ENCODE measurements around the gene CLMP.

Gene CLMP

DNA sequence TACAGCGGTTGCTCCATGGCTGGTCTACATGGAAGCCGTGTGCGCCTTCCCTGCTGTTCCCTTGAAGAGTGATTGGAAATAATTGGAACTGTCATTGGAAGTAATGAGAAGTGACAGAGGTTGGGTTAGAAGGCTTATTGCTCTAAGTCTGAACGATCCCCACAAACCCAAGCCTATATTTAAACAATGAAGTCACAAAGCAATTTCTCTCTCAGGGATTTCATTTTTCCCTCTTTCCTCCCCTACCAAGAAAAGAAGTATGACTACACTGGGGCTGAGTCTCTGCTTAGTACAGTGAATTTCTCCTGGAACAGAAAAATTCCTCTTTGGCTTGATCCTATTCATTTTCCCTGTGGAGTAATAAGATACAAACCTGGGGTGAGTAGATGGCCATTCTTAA, 7.8 kb downstream of the CLMP start:
- TF ChIP-seq Cebpa-rat (IDR thresholded peaks at IDR 0.05) = no peak
- Histone ChIP-seq H3K4me1 (peaks cover 0 to 9% (median 6%) of the 10 kb centered on the region in 10 experiments; a peak in 11 of 20 replicates), H3K4me3 (no peak overlapping the region), H3K9ac (no peak overlapping the region), H3K27me3 (peaks cover 7 to 46% (median 26%) of the 10 kb centered on the region in 11 experiments; a peak in 20 of 22 replicates), H4K20me1 (no peaks in the 10 kb centered on the region), H3K27ac (no peak overlapping the region), H3K9me3 (replicated peaks in 1 of 11) (no peaks in the 10 kb centered on the region), H3K4me2 (no peak overlapping the region), H3K36me3 (no peaks in the 10 kb centered on the region)

DNA sequence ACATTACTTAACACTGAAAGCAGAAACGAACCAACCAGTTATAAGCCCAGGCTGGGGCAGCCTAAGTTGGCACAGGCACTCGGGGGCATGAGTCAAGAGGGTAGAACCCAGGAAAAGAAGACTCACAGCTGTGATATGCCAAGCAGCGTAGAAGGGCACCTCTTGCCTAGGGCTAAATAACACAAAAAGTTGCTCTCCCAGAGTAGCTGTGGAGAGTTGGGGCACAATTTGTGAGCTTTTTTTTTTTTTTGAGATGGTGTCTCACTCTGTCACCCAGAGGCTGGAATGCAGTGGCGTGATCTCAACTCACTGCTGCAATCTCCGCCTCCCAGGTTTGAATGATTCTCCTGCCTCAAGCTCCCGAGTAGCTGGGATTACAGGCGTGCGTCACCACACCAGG, 8.8 kb downstream of the CLMP start:
- peaks cover 0 to 9% (median 6%) of the 10 kb centered on the region in 10 experiments; a peak in 11 of 20 replicates for H3K4me1 ChIP-seq
- no peaks in the 10 kb centered on the region for H3K36me3 ChIP-seq
- H3K27ac ChIP-seq = no peak overlapping the region
- H3K4me2 ChIP-seq = no peak overlapping the region
- no peak for TF ChIP-seq Cebpa-rat (IDR thresholded peaks at IDR 0.05)
- peaks cover 4 to 36% (median 19%) of the 10 kb centered on the region in 11 experiments; a peak in 14 of 22 replicates for H3K27me3 ChIP-seq
- no peaks in the 10 kb centered on the region for H4K20me1 ChIP-seq
- H3K9ac ChIP-seq = no peak overlapping the region
- H3K9me3 ChIP-seq (replicated peaks in 1 of 11) = no peaks in the 10 kb centered on the region
- no peak overlapping the region for H3K4me3 ChIP-seq

DNA sequence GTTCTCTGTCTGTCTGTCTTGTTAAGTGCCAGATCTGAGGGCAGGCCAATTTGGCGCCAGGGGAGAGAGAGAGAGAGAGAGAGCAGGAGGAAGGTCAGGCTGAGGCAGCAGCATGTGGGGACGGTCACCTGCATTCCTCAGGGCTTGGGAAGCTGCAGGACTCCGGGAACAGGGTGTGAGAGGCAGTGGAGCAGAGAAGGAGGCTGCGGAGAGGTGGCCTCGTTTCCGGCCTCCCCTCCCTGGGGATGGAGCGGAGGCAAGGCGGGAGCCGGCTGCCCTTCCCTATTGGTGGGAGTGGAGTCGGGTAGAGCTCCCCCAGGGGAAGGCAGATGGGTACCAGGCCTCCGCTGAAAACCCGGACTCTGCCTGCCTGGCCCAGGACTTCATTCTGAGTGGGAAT, 9.7 kb downstream of the CLMP start:
- TF ChIP-seq Cebpa-rat (IDR thresholded peaks at IDR 0.05) = no peak
- Histone ChIP-seq H3K27ac (no peak overlapping the region), H3K4me2 (peak overlapping the region in 9 of 11 experiments; percentile 5 to 63 (median 51); a peak in 12 of 22 replicates), H3K4me3 (no peak overlapping the region), H3K4me1 (peaks cover 0 to 9% (median 6%) of the 10 kb centered on the region in 10 experiments; a peak in 11 of 20 replicates), H4K20me1 (no peaks in the 10 kb centered on the region), H3K9ac (no peak overlapping the region), H3K27me3 (peaks cover 4 to 26% (median 18%) of the 10 kb centered on the region in 11 experiments; a peak in 13 of 22 replicates), H3K9me3 (replicated peaks in 1 of 11) (no peaks in the 10 kb centered on the region), H3K36me3 (no peaks in the 10 kb centered on the region)

DNA sequence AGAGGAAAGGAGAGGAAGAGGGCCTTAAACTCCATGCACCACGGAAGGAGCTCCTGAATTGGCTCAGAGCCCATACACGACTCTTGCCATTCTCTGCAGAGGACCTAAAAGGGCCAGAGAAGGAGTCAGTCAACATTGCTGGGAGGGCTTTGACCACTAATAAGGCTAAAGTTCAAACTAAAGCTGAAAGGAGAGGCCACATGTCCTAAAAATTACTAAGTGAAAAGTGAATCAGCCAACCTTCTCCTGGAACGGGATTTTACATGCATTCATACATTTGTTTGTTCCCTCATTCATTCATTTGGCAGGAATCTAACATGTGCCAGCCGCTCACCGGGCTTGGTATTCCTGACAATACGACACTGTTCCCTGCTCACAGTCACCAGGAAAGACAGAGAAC, 10.5 kb downstream of the CLMP start:
- Histone ChIP-seq H3K36me3 (no peaks in the 10 kb centered on the region), H3K4me2 (no peak overlapping the region), H3K27ac (no peak overlapping the region), H3K4me3 (no peak overlapping the region), H4K20me1 (no peaks in the 10 kb centered on the region), H3K4me1 (peaks cover 0 to 9% (median 6%) of the 10 kb centered on the region in 10 experiments; a peak in 11 of 20 replicates), H3K27me3 (peaks cover 4 to 26% (median 13%) of the 10 kb centered on the region in 11 experiments; a peak in 13 of 22 replicates), H3K9me3 (replicated peaks in 1 of 11) (no peaks in the 10 kb centered on the region), H3K9ac (no peak overlapping the region)
- TF ChIP-seq Cebpa-rat (IDR thresholded peaks at IDR 0.05) = no peak

DNA sequence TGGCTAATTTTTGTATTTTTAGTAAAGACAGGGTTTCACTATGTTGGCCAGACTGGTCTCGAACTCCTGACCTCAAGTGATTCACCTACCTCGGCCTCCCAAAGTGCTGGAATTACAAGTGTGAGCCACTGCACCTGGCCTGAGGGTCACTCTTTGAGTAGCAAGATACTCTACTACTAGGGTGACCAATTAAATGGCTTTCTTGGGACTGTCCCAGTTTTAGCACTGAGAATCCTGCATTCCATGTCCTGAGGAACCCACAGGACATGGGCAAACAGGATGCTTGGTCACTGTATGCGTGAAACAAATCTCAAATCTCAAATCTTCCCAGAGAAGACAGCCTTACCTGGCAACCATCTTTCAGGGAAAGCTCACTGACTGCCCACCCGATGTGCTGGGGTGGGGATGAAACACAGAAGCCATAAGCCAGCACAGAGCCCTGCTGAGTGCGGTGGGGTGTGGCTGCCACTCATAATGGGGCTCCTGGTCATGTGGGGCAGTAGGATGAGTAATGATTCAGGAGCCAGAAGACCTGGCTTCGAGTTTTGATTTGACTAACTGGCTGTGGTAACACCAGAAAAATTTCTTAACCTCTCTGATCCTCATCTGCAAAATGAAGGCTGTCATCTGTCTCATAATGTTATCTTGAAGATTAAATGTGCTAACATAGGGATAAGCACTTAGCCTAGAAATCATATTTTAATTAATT, 11.5 kb downstream of the CLMP start:
- Histone ChIP-seq H3K4me3 (no peak overlapping the region), H3K36me3 (no peaks in the 10 kb centered on the region), H3K27ac (no peak overlapping the region), H3K27me3 (peaks cover 4 to 19% (median 9%) of the 10 kb centered on the region in 11 experiments; a peak in 12 of 22 replicates), H3K9me3 (replicated peaks in 1 of 11) (no peaks in the 10 kb centered on the region), H3K4me2 (no peak overlapping the region), H3K9ac (no peak overlapping the region), H3K4me1 (peaks cover 0 to 9% (median 6%) of the 10 kb centered on the region in 10 experiments; a peak in 11 of 20 replicates), H4K20me1 (no peaks in the 10 kb centered on the region)
- no peak for TF ChIP-seq Cebpa-rat (IDR thresholded peaks at IDR 0.05)

DNA sequence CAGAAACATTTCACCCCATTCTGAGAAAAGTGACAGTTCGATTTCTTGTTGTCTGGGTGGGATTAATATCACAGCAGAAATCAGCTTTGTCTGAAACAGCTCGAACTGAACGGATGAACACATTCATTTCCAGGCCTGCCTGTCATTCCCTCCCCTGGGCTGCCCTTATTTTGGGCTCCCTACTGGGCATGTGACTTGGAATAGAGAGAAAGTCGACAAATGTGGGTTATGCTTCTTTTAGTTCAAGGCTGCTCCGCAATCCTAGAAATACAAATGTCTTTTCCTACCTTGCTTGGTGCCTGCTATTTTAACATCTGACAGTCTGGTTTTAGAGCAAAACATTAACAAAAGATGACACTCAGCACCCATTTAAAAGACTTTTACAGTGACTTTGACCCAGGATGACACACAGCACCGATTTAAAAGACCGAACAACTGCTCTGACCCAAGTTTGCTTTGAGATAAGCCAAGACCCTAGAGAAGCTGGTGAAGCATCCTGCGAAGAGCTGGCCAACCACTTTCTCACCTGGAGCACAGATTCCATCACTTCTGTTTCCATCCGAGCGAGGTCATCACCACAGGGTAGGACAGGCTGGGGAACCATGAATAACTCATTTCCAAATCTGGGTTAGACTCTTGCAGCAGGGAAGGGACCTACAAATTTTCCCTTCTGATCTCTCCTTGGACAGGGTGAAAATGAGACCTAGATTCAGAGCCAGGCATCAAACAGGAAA, 13.1 kb downstream of the CLMP start:
- no peaks in the 10 kb centered on the region for H3K9me3 ChIP-seq (replicated peaks in 1 of 11)
- H3K27me3 ChIP-seq = peaks cover 0 to 4% (median 0%) of the 10 kb centered on the region in 11 experiments; a peak in 2 of 22 replicates
- TF ChIP-seq Cebpa-rat (IDR thresholded peaks at IDR 0.05) = no peak
- no peaks in the 10 kb centered on the region for H4K20me1 ChIP-seq
- peaks cover 0 to 9% (median 6%) of the 10 kb centered on the region in 10 experiments; a peak in 11 of 20 replicates for H3K4me1 ChIP-seq
- H3K4me3 ChIP-seq = no peak overlapping the region
- no peak overlapping the region for H3K4me2 ChIP-seq
- H3K9ac ChIP-seq = no peak overlapping the region
- H3K27ac ChIP-seq = no peak overlapping the region
- H3K36me3 ChIP-seq = no peaks in the 10 kb centered on the region

DNA sequence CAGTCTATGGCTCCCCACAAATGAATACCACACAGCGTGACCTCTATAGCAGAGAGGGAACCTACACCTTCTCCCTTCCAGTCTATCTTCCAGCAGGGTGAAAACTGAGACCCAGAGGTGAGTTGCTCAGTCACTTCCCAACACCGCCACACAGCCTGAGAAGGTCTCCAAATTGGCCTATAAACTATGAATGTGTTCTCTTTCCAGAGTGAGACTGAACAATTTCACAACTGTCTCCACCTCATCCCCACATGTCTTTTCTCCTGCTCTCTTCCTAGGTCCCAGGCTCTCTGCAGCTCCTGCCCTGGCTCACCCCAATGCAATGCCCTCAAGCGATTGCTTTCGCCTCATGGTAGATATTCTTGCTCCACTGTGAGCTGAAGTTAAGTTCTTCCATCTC, 14.0 kb downstream of the CLMP start:
- H4K20me1 ChIP-seq = no peaks in the 10 kb centered on the region
- no peak for TF ChIP-seq Cebpa-rat (IDR thresholded peaks at IDR 0.05)
- H3K9me3 ChIP-seq (replicated peaks in 1 of 11) = no peaks in the 10 kb centered on the region
- no peak overlapping the region for H3K4me2 ChIP-seq
- H3K27me3 ChIP-seq = peaks cover 0 to 4% (median 0%) of the 10 kb centered on the region in 11 experiments; a peak in 2 of 22 replicates
- H3K4me3 ChIP-seq = no peak overlapping the region
- H3K36me3 ChIP-seq = no peaks in the 10 kb centered on the region
- H3K27ac ChIP-seq = no peak overlapping the region
- peaks cover 0 to 9% (median 6%) of the 10 kb centered on the region in 10 experiments; a peak in 11 of 20 replicates for H3K4me1 ChIP-seq
- H3K9ac ChIP-seq = no peak overlapping the region

DNA sequence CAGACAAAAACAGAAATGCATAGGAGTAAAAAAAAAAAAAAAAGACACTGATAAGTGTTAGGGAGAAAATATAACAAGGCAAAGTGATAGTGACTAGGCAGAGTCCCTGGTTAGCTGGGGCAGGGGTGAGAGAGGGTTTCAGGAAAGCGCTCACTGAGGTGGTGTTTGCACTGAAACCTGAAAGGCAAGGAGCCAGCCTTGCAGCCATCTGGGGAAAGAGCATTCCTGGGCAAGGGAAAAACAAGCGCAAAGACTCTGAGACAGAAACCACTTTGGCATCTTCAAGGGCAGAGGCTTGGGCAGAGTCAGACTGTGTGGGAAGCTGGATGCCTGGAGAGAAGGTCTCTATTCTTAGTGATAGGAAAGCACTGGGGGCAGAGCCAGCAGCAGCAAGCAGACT, 14.5 kb downstream of the CLMP start:
- Histone ChIP-seq H4K20me1 (no peaks in the 10 kb centered on the region), H3K36me3 (no peaks in the 10 kb centered on the region), H3K9ac (no peak overlapping the region), H3K4me3 (no peak overlapping the region), H3K27ac (no peak overlapping the region), H3K4me1 (peaks cover 0 to 6% (median 5%) of the 10 kb centered on the region in 10 experiments; a peak in 11 of 20 replicates), H3K27me3 (peaks cover 0 to 4% (median 0%) of the 10 kb centered on the region in 11 experiments; a peak in 2 of 22 replicates), H3K9me3 (replicated peaks in 1 of 11) (no peaks in the 10 kb centered on the region), H3K4me2 (no peak overlapping the region)
- TF ChIP-seq Cebpa-rat (IDR thresholded peaks at IDR 0.05) = no peak

DNA sequence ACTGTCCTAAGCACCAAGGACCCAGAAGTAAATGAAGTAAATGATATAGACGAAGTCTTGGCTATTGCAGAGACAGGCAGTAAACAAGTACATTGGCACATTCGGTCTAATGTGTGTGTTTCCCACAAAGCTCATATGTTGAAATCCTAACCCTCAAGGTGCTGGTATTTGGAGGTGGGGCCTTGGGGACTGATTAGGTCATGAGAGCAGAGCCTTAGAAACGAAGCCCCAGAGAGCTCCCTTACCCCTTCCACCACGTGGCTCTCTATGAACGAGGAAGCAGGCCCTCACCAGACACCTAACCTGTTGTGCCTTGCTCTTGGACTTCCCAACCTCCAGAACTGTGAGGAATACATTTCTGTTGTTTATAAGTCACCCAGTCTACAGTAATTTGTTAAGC, 14.9 kb downstream of the CLMP start:
- Histone ChIP-seq H3K27me3 (peaks cover 0 to 2% (median 0%) of the 10 kb centered on the region in 11 experiments; a peak in 1 of 22 replicates), H3K4me2 (no peak overlapping the region), H4K20me1 (no peaks in the 10 kb centered on the region), H3K9ac (no peak overlapping the region), H3K36me3 (no peaks in the 10 kb centered on the region), H3K27ac (no peak overlapping the region), H3K9me3 (replicated peaks in 1 of 11) (no peaks in the 10 kb centered on the region), H3K4me1 (peaks cover 0 to 2% (median under 1%) of the 10 kb centered on the region in 10 experiments; a peak in 8 of 20 replicates), H3K4me3 (no peak overlapping the region)
- no peak for TF ChIP-seq Cebpa-rat (IDR thresholded peaks at IDR 0.05)

All from BLaER1 treated with 17β-estradiol and CSF1 and Interleukin-3, amounts not matched to agents 10 nM and 100 nM (cell line).